GM21825 (cell line): ENCODE data around the gene M1AP.
A peak's percentile ranks its signal among the peaks of the same experiment; 100 is the strongest.
"Not testable (repeated sequence)": the region's sequence is repeated elsewhere in the genome, so short reads cannot be mapped to it uniquely, and the experiment has no call there.

Experiments used
- ATAC-seq: cut with Tn5 transposase; IDR thresholded peaks from one replicate; pipeline ENCODE4 v1.9.1; 2021; ENCODE audit warnings: mild to moderate bottlenecking, moderate library complexity; ENCODE audit not compliant: unreplicated experiment

The M1AP gene

DNA sequence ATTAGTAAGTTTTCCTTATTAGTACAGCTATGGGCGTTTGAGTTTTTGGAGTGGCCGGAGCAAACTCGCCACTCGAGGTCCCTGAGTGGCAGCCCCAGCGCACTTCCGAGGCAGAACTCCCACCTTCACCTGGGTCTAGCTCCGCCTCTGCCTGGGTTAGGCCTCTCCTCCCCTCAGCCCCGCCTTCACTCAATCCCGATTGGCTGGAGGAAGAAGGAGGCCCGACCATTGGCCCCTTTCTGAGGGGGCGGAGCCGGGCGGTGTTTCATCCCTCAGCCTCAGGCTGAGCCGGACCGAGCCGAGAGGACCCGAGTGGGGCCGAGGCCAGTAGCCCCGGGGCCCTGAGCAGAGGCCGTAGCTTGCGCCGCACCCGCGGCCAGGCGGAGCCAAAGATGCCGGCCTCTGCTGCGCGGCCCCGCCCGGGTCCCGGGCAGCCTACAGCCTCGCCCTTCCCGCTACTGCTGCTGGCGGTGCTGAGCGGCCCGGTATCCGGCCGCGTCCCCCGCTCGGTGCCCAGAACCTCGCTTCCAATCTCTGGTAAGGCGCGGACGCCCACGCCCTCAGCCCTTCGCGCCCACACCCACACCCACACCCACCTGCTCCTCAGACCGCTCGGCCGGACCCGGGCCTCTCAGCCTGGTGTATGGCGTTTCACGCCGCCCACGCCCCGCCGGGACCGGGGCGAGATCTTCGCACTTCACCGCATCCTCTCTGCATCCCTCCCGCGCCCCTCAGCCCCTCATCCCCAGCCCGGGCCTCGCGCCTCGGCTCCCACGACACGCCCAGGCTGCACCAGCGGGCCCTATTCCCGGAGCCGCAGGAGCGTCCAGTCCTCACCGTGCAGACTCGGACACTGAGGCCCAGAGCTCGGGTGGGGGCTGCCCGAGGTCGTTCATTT, 6.1 kb upstream of the M1AP start, which contains the start of gene SEMA4F:
SEMA4F (plus strand) TSS at position 263 of the 898 bp plus-strand sequence; CDS start at position 393, 130 bp downstream.
- peak; percentile 100 for ATAC-seq

DNA sequence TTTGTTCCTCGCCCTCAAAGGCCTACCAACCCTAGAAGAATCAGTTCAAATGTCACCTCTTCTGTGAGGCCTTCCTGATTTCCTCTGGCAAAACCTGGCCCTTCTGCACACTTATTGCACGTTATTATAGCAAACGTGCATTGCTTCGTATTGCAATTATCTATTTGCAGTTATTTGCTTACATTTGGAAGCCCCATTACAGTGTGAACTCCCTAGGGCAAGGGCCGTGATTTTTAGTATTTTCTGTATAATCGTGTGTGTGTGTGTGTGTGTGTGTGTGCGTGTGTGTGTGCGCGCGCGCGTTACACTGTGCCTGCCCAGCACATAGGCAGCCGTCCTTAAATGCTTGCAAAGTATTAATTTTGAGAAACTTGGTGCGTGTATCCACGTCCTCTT, 5.5 kb upstream of the M1AP start:
- no peak for ATAC-seq

DNA sequence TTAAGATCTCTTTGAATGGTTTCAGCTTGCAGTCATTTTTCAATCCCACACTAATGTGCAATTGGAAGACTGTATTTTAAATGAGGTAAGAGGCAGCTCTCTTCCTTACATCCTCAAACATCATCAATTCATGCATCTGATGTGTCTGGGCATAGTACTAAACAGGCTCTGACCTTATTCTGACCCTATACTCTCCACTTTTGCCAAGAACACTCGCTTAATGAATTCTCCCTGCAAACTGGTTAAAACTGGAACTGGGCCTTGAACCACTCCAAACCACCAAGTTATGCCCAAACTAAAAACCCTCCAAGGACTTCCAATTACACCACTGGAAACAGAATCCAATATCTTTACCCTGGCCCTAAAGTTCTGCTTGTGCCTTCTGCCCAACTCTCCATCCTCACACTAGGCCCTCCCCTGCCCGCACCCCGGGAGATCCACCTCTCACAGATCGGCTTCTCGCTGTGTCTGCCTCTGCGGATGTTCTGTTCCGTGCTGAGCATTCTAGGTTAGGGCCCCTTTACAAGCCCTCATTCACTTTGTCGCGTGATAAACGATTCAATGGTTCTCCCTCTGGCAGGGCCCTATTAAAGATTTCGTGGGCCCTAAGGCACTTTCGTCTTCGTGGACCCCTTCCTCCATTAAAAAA, 1.2 kb downstream of the M1AP start:
- ATAC-seq = no peak

DNA sequence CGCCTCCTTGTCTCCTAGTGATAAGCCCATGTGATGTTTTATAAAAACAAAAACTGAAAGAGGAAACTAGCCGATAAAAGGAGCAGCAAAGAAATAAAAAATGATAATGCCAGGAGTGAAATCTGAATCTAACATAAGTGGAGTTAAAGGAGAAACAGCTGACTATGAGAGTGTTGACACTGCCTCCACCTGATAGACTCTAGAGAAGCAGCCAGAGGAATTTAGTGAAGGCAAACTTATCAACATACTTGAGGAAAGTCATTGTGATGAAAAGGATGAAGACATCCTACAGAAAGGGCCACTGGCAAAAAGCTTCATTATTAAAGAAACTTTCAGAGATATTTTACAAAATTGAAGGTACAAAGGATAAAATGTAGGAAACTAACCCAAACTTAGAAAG, 1.9 kb downstream of the M1AP start:
- no peak for ATAC-seq

DNA sequence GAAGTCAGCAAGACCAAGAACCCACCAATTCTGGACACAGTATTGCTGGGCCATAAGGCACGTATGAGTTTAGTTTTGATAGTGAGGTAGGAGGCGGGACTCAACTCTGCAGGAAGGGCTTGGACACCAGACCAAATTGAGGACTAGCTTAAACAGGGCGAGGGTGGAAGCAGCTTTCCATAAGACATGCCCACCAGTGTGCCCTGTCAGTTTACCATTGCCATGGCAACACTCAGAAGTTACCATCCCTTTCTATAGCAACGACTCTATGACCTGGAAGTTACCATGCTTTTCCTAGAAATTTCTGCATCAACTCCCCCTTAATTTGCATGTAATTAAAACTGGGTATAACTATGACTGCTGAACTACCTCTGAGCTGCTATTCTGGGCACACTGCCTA, 2.8 kb downstream of the M1AP start:
- ATAC-seq = no peak

DNA sequence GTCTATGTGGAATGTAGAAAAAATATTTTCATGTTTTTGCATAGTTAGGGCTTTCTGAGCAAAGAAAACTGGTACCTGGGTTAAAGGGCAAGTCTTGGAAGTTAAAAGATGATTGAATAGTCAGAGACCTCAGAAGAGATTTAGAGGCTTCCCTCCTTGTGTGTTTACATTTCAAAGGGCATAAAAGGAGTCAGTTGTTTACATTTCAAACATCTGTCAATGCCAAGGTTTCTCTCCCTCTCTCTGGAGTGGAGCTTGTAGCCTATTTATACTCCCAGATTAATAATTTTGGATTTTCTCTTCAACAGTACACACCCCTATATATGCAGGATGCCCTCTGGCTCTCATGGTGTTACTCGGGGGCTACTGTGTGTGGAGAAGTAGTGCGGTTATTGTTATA, 8.6 kb downstream of the M1AP start:
- ATAC-seq = no peak

DNA sequence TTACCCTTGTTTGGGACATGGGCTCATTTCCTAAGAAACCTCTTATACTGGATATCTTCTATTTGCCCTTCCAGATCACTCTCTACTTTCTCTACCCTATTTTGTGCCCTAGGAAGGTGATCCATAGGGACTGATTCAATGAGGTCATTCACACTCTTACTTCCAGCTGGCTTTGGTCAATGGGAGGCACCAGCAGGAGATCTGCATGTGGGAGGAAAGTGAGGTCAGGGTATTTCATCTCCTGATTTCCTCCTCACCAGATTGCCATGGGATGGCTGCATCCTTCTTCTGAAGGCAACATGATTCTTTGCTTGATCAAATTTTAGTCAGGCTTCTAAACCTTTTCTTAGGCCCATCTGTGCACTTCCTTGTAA, 15.2 kb downstream of the M1AP start:
- ATAC-seq = no peak

DNA sequence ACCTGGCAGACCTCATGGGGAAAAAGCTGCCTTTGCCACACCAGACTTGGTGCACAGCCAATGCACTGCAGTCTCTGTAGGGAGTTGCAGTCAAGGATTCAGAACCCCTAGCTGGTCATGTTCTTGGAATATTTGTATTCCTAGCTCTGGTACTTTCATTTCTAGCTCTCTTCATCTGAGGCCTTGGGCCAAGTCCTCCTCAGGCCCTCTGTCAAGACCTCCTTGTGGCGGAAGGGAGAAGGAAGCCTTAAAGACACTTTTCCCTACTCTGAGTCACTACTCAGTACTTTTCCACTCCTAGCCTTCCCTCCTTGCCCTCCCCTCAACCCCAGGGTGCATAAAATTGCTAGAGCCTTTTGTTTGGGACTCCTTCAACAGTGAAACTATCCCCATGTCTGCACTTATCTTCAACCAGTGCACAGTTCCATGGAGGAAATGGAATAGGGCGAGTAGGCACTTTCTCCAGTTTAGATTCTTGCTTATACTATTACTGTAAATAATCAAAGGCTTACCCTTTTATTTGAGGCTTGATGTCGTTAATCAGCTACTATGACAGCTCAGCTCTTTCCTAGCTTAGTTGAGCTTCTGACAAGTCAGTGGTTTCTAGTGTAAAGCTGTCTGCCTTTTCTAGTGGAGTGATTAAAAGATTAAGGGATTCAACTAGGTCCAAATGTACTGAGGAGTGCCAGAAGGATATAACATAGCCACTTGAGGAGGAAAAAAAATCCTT, 15.8 kb downstream of the M1AP start:
- no peak for ATAC-seq

DNA sequence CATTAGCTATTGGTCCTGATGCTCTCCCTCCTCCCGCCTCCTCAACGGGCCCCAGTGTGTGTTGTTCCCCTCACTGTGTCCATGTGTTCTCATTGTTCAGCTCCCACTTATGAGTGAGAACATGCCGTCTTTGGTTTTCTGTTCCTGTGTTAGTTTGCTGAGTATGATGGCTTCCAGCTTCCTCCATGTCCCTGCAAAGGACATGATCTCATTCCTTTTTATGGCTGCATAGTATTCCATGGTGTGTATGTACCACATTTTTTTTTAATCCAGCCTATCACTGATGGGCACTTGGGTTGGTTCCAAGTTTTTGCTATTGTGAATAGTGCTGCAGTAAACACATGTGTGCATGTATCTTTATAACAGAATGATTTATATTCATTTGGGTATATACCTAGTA, 17.7 kb downstream of the M1AP start:
- not testable (repeated sequence) for ATAC-seq

DNA sequence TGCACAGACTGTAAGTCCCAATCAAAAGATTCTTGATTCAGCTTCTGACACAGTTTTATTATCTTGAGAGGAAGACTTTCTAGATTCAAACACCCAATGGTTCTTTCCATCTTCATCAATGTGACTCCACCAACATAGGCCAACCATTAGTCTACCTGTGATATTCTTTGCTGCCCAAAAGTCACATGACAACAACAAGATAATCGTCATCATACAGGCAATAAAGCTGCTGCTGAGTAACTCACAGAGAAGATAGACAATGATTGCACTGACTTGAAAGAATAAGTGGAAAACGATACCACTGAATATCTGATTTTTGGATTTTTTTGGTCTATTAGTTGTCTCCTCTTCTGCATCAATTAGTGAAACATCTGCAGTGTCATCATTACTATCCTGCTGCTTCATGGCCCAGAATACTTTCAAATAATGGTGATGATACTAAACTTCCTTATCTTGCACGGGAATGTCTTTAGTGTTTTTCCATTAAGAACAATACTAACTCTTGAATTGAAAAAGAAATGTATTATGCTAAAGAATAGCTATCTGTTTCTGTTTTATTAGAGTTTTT, 19.5 kb downstream of the M1AP start:
- no peak for ATAC-seq

DNA sequence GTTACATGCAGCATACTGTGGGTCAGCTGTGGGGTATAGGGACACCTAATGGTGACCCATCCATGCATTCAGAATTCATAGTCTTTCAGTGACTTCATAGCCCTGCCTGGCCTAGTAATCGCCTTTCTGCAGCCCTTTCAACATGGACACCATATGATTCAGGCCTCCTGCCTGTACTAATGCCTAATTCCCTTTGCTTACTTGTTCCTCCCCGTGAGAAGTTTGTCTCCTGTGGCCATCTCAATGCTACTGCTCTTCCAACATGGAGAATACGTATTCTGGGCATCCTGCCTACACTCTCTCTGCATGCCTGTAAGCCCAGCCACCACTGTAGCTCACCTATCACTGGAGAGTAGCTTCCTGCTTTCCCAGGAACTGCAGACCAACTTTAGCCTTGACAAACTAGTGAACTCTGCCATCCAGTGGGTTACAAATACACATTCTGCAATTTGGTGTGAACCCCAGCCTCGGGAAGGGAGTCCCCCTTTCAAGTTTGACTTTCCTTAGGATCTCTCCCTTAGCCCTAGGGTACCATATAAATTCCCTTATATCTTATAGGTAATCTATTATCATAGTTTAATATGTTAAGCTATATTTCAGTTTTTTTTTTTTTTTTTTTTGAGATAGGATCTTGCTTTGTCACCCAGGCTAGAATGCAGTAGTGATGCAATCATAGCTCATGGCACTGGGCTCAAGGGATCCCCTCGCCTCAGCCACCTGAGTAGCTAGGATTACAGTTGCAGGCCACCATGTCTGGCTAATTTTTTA, 22.3 kb downstream of the M1AP start:
- ATAC-seq = no peak

DNA sequence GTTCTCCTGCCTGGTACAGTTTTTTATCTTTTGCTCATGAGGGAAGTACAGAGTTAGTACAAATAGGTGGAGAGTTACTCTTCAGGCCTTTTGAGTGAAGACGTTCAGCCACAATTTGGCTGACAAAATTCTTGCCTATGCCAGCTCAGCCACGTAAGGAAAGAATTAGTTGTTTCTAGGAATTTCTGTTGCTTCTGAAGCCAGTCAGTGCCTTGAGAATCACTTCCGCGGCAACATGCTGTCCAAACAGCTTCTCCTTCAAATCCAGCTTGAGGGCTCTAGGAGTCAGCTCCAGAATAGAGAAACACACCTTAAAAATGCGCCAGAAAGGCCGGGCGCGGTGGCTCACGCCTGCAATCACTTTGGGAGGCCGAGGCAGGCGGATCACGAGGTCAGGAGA, 27.5 kb downstream of the M1AP start:
- no peak for ATAC-seq

DNA sequence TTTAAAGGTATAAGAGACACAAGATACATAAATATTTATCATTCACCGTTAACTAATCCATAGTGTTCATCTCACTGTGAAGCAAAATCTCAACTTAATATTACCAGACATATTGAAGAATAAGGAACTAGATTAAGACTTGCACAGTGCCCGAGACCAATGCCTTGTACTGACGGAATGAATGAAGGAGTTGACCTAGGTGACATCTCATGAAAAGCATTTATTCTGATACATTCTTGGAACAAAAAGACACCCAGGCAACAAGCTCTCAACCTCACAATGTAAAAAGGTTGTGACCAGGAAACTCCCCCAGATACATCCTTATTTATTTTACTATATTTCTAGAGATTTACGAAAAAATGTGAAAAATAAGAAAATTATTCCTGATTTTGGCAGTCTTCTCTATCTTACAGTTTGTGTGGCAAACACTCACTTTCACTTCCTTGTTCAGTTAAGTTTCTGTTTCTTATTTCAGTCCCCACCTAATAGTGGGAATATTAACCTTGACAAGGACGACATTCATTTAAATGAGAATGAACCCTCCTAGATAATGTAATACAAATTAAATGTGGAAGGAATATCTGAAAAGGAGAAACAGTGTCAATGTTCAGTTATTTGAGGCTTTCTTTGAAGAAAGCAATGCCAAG, 28.4 kb downstream of the M1AP start:
- ATAC-seq = peak; percentile 59

DNA sequence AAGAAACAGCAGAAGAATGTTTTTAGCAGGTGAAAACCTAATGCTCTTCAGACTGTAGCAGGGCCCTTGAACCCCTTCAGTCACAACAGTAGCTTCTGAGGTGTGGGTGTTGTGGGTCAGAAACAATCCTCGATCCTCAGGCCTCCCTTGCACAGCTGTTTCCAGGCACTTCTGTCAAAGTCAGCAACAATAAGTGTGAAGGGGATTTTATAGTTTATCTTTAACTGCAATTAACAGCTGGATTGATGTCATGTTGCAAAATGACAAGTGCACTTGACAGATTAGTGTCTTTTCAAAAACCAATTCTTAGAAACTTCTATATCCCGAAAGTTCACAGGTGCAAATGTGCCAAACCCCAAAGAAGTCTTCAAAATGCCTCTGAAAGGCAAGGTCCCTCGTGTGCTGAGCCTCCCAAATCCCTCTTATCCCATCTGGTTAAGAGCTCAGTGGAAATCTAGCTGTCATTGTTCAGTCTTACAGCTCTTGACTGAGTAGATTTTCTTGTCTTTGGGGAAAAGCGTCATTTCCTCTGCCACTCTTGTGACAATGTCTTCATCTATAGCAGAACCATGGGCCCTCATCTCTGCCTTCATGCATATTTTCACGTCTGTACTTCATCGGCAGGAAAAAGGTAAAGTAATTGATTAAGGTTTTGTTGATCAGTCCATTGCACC, 29.6 kb downstream of the M1AP start:
- no peak for ATAC-seq

DNA sequence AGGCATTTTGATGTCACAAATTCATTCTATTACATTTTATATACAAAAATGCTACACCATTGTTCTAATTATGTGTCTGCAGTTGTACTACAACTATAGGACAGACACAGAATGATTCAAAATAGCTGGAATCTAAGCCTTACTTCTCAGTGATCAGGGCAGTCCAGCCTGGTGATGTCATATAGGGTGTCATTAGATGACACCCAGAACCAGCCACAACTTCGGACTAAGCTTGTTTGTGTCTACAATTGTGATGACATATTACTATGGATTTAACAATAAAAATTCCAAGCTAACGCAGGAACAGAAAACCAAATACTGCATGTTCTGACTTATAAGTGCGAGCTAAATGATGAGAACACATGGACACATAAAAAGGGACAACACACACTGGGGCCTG, 31.0 kb downstream of the M1AP start:
- ATAC-seq = no peak

DNA sequence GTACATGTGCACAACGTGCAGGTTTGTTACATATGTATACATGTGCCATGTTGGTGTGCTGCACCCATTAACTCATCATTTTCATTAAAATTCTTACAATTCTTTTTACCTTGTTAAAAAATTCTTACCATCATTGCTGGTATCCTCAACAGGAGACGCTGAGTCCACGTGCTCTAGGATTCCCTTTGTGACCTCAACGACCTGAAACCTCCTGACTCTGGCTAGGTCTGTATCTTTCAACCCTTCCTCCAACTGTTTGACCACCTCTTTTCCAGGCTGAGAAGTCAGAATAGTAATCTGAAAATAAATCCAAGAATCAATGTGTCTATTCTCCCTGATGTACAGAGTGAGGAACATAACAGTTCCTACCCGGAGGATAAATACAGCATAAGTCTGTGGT, 41.2 kb downstream of the M1AP start:
- no peak for ATAC-seq

DNA sequence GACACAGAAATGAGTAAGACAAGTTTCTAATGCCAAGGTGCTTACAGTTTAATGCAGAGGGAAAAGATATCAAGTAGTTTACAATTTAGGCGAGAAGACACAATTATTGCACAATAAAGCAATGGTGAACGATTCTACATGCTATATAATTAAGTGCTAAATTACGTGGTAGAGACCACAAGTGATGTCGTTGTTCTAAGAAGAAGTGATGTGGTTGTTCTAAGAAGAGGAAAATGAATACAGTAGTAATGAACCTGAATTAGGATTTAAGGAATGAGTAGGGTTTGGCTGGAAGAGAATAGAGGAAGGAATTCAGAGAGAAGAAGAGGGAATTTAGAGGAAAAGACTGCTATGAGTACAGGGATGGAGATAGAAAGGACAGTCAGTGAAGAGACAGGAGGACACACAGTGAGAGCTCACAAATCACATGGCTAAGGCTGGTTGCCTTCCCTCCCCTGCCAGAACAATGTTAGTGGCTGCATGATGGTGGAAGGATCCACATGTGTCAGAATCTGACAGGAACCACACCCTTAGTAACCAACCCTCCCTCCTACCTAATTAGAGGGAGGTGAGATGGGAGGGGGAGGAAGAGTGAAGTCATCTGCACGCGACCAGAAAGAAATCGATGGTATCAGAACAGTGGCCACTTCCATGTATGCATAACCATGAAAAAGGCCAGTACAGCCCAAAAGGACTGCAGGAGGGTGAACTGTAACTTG, 44.7 kb downstream of the M1AP start:
- ATAC-seq = no peak

DNA sequence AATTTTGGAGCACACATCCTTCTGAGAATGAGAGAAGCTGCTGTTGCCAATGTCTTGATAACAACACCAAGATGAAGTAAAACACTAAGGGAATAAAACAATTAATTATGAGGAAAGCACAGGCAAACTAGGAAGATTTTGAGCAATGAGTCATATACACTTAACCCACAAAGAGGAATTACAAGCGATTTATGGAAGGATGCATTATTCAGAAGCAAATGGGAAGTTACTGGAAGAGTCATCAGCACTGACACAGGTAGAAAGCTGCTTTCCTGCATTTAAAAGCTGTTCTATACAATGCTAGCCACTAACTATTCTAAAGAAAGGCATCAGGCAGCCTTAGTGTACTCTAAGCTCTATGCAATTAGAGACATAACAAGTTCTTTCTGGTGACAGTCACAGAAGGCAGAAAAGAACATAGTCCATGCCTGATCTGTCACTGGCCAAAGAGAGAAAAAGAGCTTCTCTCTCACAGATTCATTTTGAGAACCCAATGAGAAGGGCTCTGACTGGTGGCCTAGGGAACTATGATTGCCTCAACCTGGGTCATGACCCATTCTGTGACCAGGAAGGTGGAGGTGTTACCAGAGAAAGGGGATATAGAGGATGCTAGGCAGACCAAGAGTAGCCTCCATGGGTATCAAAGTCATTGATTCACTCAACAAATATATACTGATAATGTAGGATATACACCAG, 45.4 kb downstream of the M1AP start:
- ATAC-seq = no peak
